Astrocyte (in vitro differentiated cells and primary cell): ENCODE results near the gene STK24. TPM values are rescaled to one million over a fixed set of nuclear protein-coding genes. Genes with fewer than 3 reads are reported as not detected.
A peak's percentile ranks its signal among the peaks of the same experiment; 100 is the strongest.

ENCODE experiments used
- DNase-seq: peaks from one replicate; pipeline ENCODE4 v3.0.0-alpha.2; 2010; ENCODE audit warnings: low read depth
- FAIRE-seq: peaks from 2 replicates; lab custom pipeline; 2011; peaks lifted over from hg19 to GRCh38; lab: Jason Lieb, UNC
- H2AFZ ChIP-seq: 2 replicates; pipeline ENCODE4 v1.6.0; 2012; ENCODE audit warnings: low read depth, low read length, inconsistent platforms
- H3K27ac ChIP-seq: 2 replicates; pipeline ENCODE4 v1.5.1; 2011; ENCODE audit warnings: low read depth, low read length, inconsistent platforms
- H3K27me3 ChIP-seq: 2 replicates; pipeline ENCODE4 v1.6.0; 2011; ENCODE audit warnings: low read length, inconsistent platforms; ENCODE audit not compliant: insufficient read depth
- H3K36me3 ChIP-seq: 2 replicates; pipeline ENCODE4 v1.5.1; 2011; ENCODE audit warnings: low read length, inconsistent platforms; ENCODE audit not compliant: insufficient read depth
- H3K4me1 ChIP-seq: 2 replicates; pipeline ENCODE4 v1.5.1; 2011; ENCODE audit warnings: low read length, inconsistent platforms; ENCODE audit not compliant: insufficient read depth
- H3K4me2 ChIP-seq: 2 replicates; pipeline ENCODE4 v1.6.0; 2012; ENCODE audit warnings: low read length, inconsistent platforms
- H3K4me3 ChIP-seq: 2 replicates; pipeline ENCODE4 v1.5.1; 2011; ENCODE audit warnings: low read depth, mild to moderate bottlenecking, low read length, inconsistent platforms; ENCODE audit not compliant: insufficient read depth
- H3K79me2 ChIP-seq: 2 replicates; pipeline ENCODE4 v1.6.0; 2012; ENCODE audit warnings: mild to moderate bottlenecking, low read length, inconsistent platforms; ENCODE audit not compliant: insufficient read depth
- H3K9ac ChIP-seq: 2 replicates; pipeline ENCODE4 v1.6.0; 2012; ENCODE audit warnings: mild to moderate bottlenecking, low read length, inconsistent platforms
- H3K9me3 ChIP-seq: 2 replicates; pipeline ENCODE4 v1.5.1; 2012; ENCODE audit warnings: low read depth, mild to moderate bottlenecking, low read length, inconsistent platforms; ENCODE audit not compliant: insufficient read depth
- H4K20me1 ChIP-seq: 2 replicates; pipeline ENCODE4 v1.6.0; 2012; ENCODE audit warnings: low read length, inconsistent platforms; ENCODE audit not compliant: insufficient read depth
- H3K27ac Mint-ChIP-seq: one replicate; pipeline ENCODE4 v1.8.0; 2021; ENCODE audit warnings: mild to moderate bottlenecking, mixed read lengths; ENCODE audit not compliant: unreplicated experiment
- H3K27me3 Mint-ChIP-seq: one replicate; pipeline ENCODE4 v1.8.0; 2021; ENCODE audit warnings: low read depth, mixed read lengths; ENCODE audit not compliant: unreplicated experiment
- H3K36me3 Mint-ChIP-seq: one replicate; pipeline ENCODE4 v1.8.0; 2021; ENCODE audit warnings: low read depth, mixed read lengths; ENCODE audit not compliant: unreplicated experiment
- H3K4me1 Mint-ChIP-seq: one replicate; pipeline ENCODE4 v1.8.0; 2021; ENCODE audit warnings: low read depth, mixed read lengths; ENCODE audit not compliant: unreplicated experiment
- H3K4me3 Mint-ChIP-seq: one replicate; pipeline ENCODE4 v1.8.0; 2021; ENCODE audit warnings: mild to moderate bottlenecking, moderate library complexity, mixed read lengths; ENCODE audit not compliant: unreplicated experiment
- H3K9me3 Mint-ChIP-seq: one replicate; pipeline ENCODE4 v1.8.0; 2021; ENCODE audit warnings: mild to moderate bottlenecking, mixed read lengths; ENCODE audit not compliant: unreplicated experiment
- EZH2 ChIP-seq: IDR thresholded peaks from 2 replicates; pipeline ENCODE4 v1.6.1; 2012; ENCODE audit warnings: mild to moderate bottlenecking, low read length, inconsistent platforms; ENCODE audit not compliant: insufficient read depth
- total RNA-seq: library from RNA; stranded (reverse); gene quantifications from 2 replicates; pipeline ENCODE4 v1.2.1, GENCODE V29; 2021
- TF ChIP-seq, protein P1 (sequence below): IDR thresholded peaks from 2 replicates; pipeline ENCODE4 v1.5.1; 2011; ENCODE audit warnings: low read depth, mild to moderate bottlenecking, inconsistent platforms, low read length, moderate library complexity; ENCODE audit not compliant: insufficient read depth

Gene STK24
- total RNA-seq, 1 donor from 2014 or later, result 96.1 TPM

DNA sequence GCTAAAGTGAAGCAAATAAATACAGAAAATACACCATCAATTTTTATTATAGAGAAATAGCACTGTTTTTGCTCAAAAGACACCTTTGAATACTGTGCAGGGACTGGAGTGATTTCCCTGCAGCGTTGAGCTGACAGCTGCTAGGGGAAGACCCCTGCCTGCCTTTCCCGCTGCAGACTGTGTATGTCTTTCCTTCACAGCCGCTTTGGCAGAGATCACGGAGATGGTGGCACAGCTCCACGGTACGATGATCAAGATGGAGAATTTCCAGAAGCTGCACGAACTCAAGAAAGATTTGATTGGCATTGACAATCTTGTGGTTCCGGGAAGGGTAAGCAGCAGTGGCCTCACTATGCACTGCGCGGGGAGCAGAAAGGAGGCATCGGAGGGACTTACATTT lies 141.5 kb downstream of the STK24 start:
- H3K27me3 Mint-ChIP-seq, result no peaks in the 10 kb centered on the region

DNA sequence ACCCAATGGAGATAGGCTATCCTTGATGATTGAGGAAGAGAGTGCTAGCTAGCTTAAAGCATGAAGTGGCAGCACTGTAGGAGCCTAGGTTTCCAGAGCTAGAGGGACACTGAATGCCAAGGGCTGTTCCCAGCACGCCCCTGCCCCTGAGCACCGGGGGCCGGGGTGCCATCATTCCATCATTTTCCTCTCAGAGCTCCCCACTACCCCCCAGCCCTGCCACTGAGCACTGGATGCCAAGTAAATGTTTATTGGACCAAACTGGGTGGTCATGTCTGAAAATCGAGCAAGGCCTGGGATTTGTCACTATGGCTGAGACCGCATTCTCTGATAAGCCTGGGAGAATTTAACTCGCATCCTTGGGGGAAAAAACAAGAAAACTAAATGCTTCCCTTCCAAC lies 142.8 kb downstream of the STK24 start:
- Histone ChIP-seq H3K27ac (no peak overlapping the region), H3K79me2 (no peaks in the 10 kb centered on the region), H3K4me1 (peaks cover 2% of the 10 kb centered on the region), H3K9ac (no peak overlapping the region), H4K20me1 (peaks cover 13% of the 10 kb centered on the region), H3K4me2 (no peak overlapping the region), H2AFZ (no peak overlapping the region), H3K36me3 (peaks cover 12% of the 10 kb centered on the region), H3K4me3 (no peak overlapping the region), H3K9me3 (no peaks in the 10 kb centered on the region), H3K27me3 (no peaks in the 10 kb centered on the region)
- Mint-ChIP-seq H3K9me3 (no peaks in the 10 kb centered on the region), H3K27ac (peak overlapping the region; percentile 47), H3K4me1 (peaks cover 7% of the 10 kb centered on the region), H3K36me3 (peaks cover 34% of the 10 kb centered on the region), H3K27me3 (no peaks in the 10 kb centered on the region), H3K4me3 (no peak overlapping the region)
- FAIRE-seq (no peak), DNase-seq (no peak)
- TF ChIP-seq, protein P1, sequence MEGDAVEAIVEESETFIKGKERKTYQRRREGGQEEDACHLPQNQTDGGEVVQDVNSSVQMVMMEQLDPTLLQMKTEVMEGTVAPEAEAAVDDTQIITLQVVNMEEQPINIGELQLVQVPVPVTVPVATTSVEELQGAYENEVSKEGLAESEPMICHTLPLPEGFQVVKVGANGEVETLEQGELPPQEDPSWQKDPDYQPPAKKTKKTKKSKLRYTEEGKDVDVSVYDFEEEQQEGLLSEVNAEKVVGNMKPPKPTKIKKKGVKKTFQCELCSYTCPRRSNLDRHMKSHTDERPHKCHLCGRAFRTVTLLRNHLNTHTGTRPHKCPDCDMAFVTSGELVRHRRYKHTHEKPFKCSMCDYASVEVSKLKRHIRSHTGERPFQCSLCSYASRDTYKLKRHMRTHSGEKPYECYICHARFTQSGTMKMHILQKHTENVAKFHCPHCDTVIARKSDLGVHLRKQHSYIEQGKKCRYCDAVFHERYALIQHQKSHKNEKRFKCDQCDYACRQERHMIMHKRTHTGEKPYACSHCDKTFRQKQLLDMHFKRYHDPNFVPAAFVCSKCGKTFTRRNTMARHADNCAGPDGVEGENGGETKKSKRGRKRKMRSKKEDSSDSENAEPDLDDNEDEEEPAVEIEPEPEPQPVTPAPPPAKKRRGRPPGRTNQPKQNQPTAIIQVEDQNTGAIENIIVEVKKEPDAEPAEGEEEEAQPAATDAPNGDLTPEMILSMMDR, result no peak

More for the DNA sequence above, 141.5 kb downstream of the STK24 start:
- Histone ChIP-seq H3K27me3 (no peaks in the 10 kb centered on the region), H3K4me3 (no peak overlapping the region), H3K9ac (no peak overlapping the region), H3K4me1 (no peaks in the 10 kb centered on the region), H2AFZ (no peak overlapping the region), H3K4me2 (no peak overlapping the region), H3K36me3 (peaks cover 12% of the 10 kb centered on the region), H3K79me2 (no peaks in the 10 kb centered on the region), H4K20me1 (peaks cover 13% of the 10 kb centered on the region), H3K27ac (no peak overlapping the region), H3K9me3 (no peaks in the 10 kb centered on the region)
- Mint-ChIP-seq H3K4me1 (peaks cover 4% of the 10 kb centered on the region), H3K4me3 (no peak overlapping the region), H3K27ac (no peak overlapping the region), H3K36me3 (peaks cover 36% of the 10 kb centered on the region), H3K9me3 (no peaks in the 10 kb centered on the region)
- no peak for TF ChIP-seq EZH2
- TF ChIP-seq, protein P1, result no peak
- DNase-seq, result no peak
- no peak for FAIRE-seq

DNA sequence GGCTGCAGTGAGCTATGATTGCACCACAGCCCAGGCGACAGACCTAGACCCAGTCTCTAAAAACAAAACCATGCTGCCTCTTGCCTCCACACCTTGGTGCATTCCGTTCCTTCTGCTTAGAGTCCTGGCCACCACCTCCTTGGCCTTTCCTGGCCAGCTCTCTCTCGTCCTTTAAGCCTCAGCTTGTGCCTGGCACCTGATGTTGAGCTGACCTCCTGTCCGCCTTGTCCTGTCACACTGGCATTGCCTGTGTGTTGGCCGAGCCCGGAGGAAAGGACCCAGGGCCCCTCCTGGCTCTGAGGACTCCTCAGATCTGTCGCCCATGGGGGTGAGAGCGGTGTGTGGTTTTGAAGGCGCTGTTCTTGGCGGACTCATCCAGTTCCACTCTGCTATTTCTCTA lies 143.3 kb downstream of the STK24 start:
- H3K9me3 ChIP-seq, result no peaks in the 10 kb centered on the region
- Mint-ChIP-seq H3K4me3 (no peak overlapping the region), H3K36me3 (peaks cover 36% of the 10 kb centered on the region), H3K4me1 (peaks cover 10% of the 10 kb centered on the region), H3K27me3 (no peaks in the 10 kb centered on the region), H3K9me3 (no peaks in the 10 kb centered on the region), H3K27ac (peak overlapping the region; percentile 47)
- H3K27ac ChIP-seq, result no peak overlapping the region
- H3K27me3 ChIP-seq, result no peaks in the 10 kb centered on the region
- H3K4me3 ChIP-seq, result no peak overlapping the region
- TF ChIP-seq, protein P1, result no peak
- no peak for TF ChIP-seq EZH2
- peaks cover 5% of the 10 kb centered on the region for H3K4me1 ChIP-seq
- no peak overlapping the region for H3K9ac ChIP-seq
- no peaks in the 10 kb centered on the region for H3K79me2 ChIP-seq
- H2AFZ ChIP-seq, result no peak overlapping the region
- no peak overlapping the region for H3K4me2 ChIP-seq
- FAIRE-seq, result no peak
- H3K36me3 ChIP-seq, result peaks cover 14% of the 10 kb centered on the region
- peaks cover 13% of the 10 kb centered on the region for H4K20me1 ChIP-seq
- DNase-seq, result no peak
